ENCODE measurements around the gene BNIP2.

BNIP2 gene

DNA sequence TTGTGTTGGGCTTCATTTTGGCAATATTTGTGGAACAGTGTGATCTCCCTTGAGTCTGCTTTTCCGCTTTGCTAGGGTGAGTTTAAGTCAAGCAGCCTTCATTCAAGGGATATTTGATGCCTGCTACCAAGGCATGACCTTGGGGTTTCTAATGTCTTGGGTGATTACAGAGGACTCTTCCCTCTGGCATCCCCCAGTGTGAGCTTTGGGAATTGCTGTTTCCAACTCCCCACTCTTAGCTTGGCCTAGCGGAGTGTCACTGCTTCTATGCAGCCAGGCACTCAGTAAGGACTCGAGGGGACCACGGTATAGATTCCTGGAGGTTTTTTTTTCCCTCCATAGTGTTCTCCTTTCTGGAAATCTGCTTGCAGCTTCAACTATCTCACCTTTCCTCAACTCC, 56.4 kb downstream of the BNIP2 start:
- Histone ChIP-seq H3K9ac (ENCODE audit: low read depth, low read length, poor library complexity) (no peak overlapping the region), H3K23ac (ENCODE audit: low read depth, low read length, poor library complexity) (no peak overlapping the region), H2AFZ (ENCODE audit: low read length) (no peak overlapping the region), H2BK120ac (ENCODE audit: low read depth, low read length) (no peak overlapping the region), H4K91ac (ENCODE audit: low read depth, low read length, poor library complexity) (no peak overlapping the region), H3K4me3 (ENCODE audit: low read length in 2 of 2) (no peak overlapping the region), H4K8ac (ENCODE audit: low read depth, low read length) (no peak overlapping the region), H3K36me3 (replicated peaks in 1 of 2; ENCODE audit: control insufficient read depth in 2 of 2, insufficient read depth in 2 of 2, low read length in 2 of 2) (peaks cover 3 to 17% of the 10 kb centered on the region in 2 donors), H3K27ac (replicated peaks; ENCODE audit: low read length) (no peak overlapping the region), H2BK5ac (ENCODE audit: low read length) (no peak overlapping the region), H3K4me2 (ENCODE audit: insufficient read depth, low read length, poor library complexity, severe bottlenecking) (no peak overlapping the region), H3K9me3 (replicated peaks in 1 of 2; ENCODE audit: control insufficient read depth in 2 of 2, insufficient read depth in 1 of 2, low read depth in 1 of 2, low read length in 2 of 2) (no peaks in the 10 kb centered on the region), H3K4ac (ENCODE audit: low read length) (no peak overlapping the region), H2AK5ac (ENCODE audit: low read depth, low read length) (no peak overlapping the region), H3K27me3 (ENCODE audit: control insufficient read depth in 3 of 3, insufficient read depth in 3 of 3, low read depth in 1 of 3, low read length in 3 of 3) (no peaks in the 10 kb centered on the region), H3K79me1 (ENCODE audit: low read depth, low read length) (no peaks in the 10 kb centered on the region), H3K4me1 (ENCODE audit: control insufficient read depth in 2 of 2, insufficient read depth in 1 of 2, low read depth in 1 of 2, low read length in 2 of 2) (no peaks in the 10 kb centered on the region), H3K18ac (ENCODE audit: low read length) (no peak overlapping the region), H2BK12ac (ENCODE audit: low read length) (no peak overlapping the region), H3K14ac (ENCODE audit: low read length) (no peak overlapping the region), H2BK15ac (ENCODE audit: low read length) (no peak overlapping the region)
- WGBS, 2 donors (ENCODE audit: extremely low coverage in 2 of 2, insufficient read length in 2 of 2, insufficient replicate concordance in 1 of 2) = no CpG with 5 or more reads among the region's 4 CpGs
- DNase-seq (ENCODE audit: low spot score) = peak; percentile 26

GRCh38 chr15:59622289-59622688, 66.8 kb downstream of the BNIP2 start:
- H3K27me3 ChIP-seq (ENCODE audit: control insufficient read depth in 3 of 3, insufficient read depth in 3 of 3, low read depth in 1 of 3, low read length in 3 of 3) = peaks cover 0 to 19% (median 2%) of the 10 kb centered on the region in 3 experiments
- no peak overlapping the region for H2AK5ac ChIP-seq (ENCODE audit: low read depth, low read length)
- no peak overlapping the region for H2BK120ac ChIP-seq (ENCODE audit: low read depth, low read length)
- H2AFZ ChIP-seq (ENCODE audit: low read length) = no peak overlapping the region
- H3K4me2 ChIP-seq (ENCODE audit: insufficient read depth, low read length, poor library complexity, severe bottlenecking) = no peak overlapping the region
- H3K4me3 ChIP-seq (ENCODE audit: low read length in 2 of 2) = no peak overlapping the region
- H3K9me3 ChIP-seq (replicated peaks in 1 of 2; ENCODE audit: control insufficient read depth in 2 of 2, insufficient read depth in 1 of 2, low read depth in 1 of 2, low read length in 2 of 2) = no peaks in the 10 kb centered on the region
- H3K36me3 ChIP-seq (replicated peaks in 1 of 2; ENCODE audit: control insufficient read depth in 2 of 2, insufficient read depth in 2 of 2, low read length in 2 of 2) = no peaks in the 10 kb centered on the region
- H2BK5ac ChIP-seq (ENCODE audit: low read length) = no peak overlapping the region
- no peak overlapping the region for H3K18ac ChIP-seq (ENCODE audit: low read length)
- no peak for DNase-seq (ENCODE audit: low spot score)
- WGBS, 2 donors (ENCODE audit: extremely low coverage in 2 of 2, insufficient read length in 2 of 2, insufficient replicate concordance in 1 of 2) = no CpG with 5 or more reads among the region's 6 CpGs
- no peak overlapping the region for H3K4ac ChIP-seq (ENCODE audit: low read length)
- H3K9ac ChIP-seq (ENCODE audit: low read depth, low read length, poor library complexity) = no peak overlapping the region
- no peak overlapping the region for H2BK12ac ChIP-seq (ENCODE audit: low read length)
- no peak overlapping the region for H4K91ac ChIP-seq (ENCODE audit: low read depth, low read length, poor library complexity)
- no peak overlapping the region for H3K23ac ChIP-seq (ENCODE audit: low read depth, low read length, poor library complexity)
- H3K4me1 ChIP-seq (ENCODE audit: control insufficient read depth in 2 of 2, insufficient read depth in 1 of 2, low read depth in 1 of 2, low read length in 2 of 2) = peaks cover 0 to 7% of the 10 kb centered on the region in 2 donors
- H2BK15ac ChIP-seq (ENCODE audit: low read length) = no peak overlapping the region
- no peaks in the 10 kb centered on the region for H3K79me1 ChIP-seq (ENCODE audit: low read depth, low read length)
- H4K8ac ChIP-seq (ENCODE audit: low read depth, low read length) = no peak overlapping the region
- no peak overlapping the region for H3K14ac ChIP-seq (ENCODE audit: low read length)
- no peak overlapping the region for H3K27ac ChIP-seq (replicated peaks; ENCODE audit: low read length)

DNA sequence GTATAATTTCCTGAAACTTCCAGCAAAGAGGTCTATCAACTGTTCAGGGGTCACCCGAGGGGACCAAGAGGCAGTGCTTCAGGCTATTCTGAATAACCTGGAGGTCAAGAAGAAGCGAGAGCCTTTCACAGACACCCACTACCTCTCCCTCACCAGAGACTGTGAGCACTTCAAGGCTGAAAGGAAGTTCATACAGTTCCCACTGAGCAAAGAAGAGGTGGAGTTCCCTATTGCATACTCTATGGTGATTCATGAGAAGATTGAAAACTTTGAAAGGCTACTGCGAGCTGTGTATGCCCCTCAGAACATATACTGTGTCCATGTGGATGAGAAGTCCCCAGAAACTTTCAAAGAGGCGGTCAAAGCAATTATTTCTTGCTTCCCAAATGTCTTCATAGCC, 70.7 kb downstream of the BNIP2 start:
- H2BK15ac ChIP-seq (ENCODE audit: low read length) = no peak overlapping the region
- no peak overlapping the region for H3K4me2 ChIP-seq (ENCODE audit: insufficient read depth, low read length, poor library complexity, severe bottlenecking)
- no peak overlapping the region for H2AK5ac ChIP-seq (ENCODE audit: low read depth, low read length)
- no peak overlapping the region for H2BK120ac ChIP-seq (ENCODE audit: low read depth, low read length)
- no peaks in the 10 kb centered on the region for H3K36me3 ChIP-seq (replicated peaks in 1 of 2; ENCODE audit: control insufficient read depth in 2 of 2, insufficient read depth in 2 of 2, low read length in 2 of 2)
- H3K4me3 ChIP-seq (ENCODE audit: low read length in 2 of 2) = no peak overlapping the region
- no peak overlapping the region for H3K18ac ChIP-seq (ENCODE audit: low read length)
- H2BK5ac ChIP-seq (ENCODE audit: low read length) = no peak overlapping the region
- no peak for DNase-seq (ENCODE audit: low spot score)
- H3K27ac ChIP-seq (replicated peaks; ENCODE audit: low read length) = no peak overlapping the region
- no peaks in the 10 kb centered on the region for H3K9me3 ChIP-seq (replicated peaks in 1 of 2; ENCODE audit: control insufficient read depth in 2 of 2, insufficient read depth in 1 of 2, low read depth in 1 of 2, low read length in 2 of 2)
- H3K23ac ChIP-seq (ENCODE audit: low read depth, low read length, poor library complexity) = no peak overlapping the region
- H4K8ac ChIP-seq (ENCODE audit: low read depth, low read length) = no peak overlapping the region
- H4K91ac ChIP-seq (ENCODE audit: low read depth, low read length, poor library complexity) = no peak overlapping the region
- H2AFZ ChIP-seq (ENCODE audit: low read length) = no peak overlapping the region
- H3K4ac ChIP-seq (ENCODE audit: low read length) = no peak overlapping the region
- peaks cover 0 to 19% (median 2%) of the 10 kb centered on the region in 3 experiments for H3K27me3 ChIP-seq (ENCODE audit: control insufficient read depth in 3 of 3, insufficient read depth in 3 of 3, low read depth in 1 of 3, low read length in 3 of 3)
- WGBS, 2 donors (ENCODE audit: extremely low coverage in 2 of 2, insufficient read length in 2 of 2, insufficient replicate concordance in 1 of 2) = no CpG with 5 or more reads among the region's 4 CpGs
- H3K4me1 ChIP-seq (ENCODE audit: control insufficient read depth in 2 of 2, insufficient read depth in 1 of 2, low read depth in 1 of 2, low read length in 2 of 2) = no peaks in the 10 kb centered on the region
- H3K79me1 ChIP-seq (ENCODE audit: low read depth, low read length) = no peaks in the 10 kb centered on the region
- H2BK12ac ChIP-seq (ENCODE audit: low read length) = no peak overlapping the region
- H3K9ac ChIP-seq (ENCODE audit: low read depth, low read length, poor library complexity) = no peak overlapping the region
- no peak overlapping the region for H3K14ac ChIP-seq (ENCODE audit: low read length)

DNA sequence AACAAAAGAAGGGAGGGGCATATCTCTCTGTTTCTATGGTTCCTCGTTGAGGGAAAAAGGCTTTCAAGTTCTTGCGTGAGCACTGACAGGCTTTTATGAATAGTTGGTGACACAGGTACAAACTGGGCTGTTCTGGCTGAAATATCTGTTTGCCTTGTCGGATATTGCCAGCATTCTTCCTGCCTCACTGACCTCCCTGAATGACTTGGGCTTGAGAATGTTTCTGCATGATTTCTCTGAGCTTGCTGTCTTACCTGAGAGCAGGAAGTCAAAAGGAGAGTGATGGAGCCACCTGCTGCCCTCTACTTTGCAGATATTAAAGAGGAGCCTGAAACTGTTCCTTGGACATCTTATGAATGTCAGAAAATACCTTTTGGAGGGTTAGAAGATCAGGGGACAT, 72.7 kb downstream of the BNIP2 start:
- H3K9me3 ChIP-seq (replicated peaks in 1 of 2; ENCODE audit: control insufficient read depth in 2 of 2, insufficient read depth in 1 of 2, low read depth in 1 of 2, low read length in 2 of 2) = peaks cover 0 to 2% of the 10 kb centered on the region in 2 donors
- H3K27me3 ChIP-seq (ENCODE audit: control insufficient read depth in 3 of 3, insufficient read depth in 3 of 3, low read depth in 1 of 3, low read length in 3 of 3) = peaks cover 0 to 24% (median 2%) of the 10 kb centered on the region in 3 experiments
- no peaks in the 10 kb centered on the region for H3K36me3 ChIP-seq (replicated peaks in 1 of 2; ENCODE audit: control insufficient read depth in 2 of 2, insufficient read depth in 2 of 2, low read length in 2 of 2)
- H3K4ac ChIP-seq (ENCODE audit: low read length) = no peak overlapping the region
- H2BK120ac ChIP-seq (ENCODE audit: low read depth, low read length) = no peak overlapping the region
- H2AK5ac ChIP-seq (ENCODE audit: low read depth, low read length) = no peak overlapping the region
- no peak overlapping the region for H3K4me2 ChIP-seq (ENCODE audit: insufficient read depth, low read length, poor library complexity, severe bottlenecking)
- no peak for DNase-seq (ENCODE audit: low spot score)
- H3K23ac ChIP-seq (ENCODE audit: low read depth, low read length, poor library complexity) = no peak overlapping the region
- peak overlapping the region; percentile 24 for H2AFZ ChIP-seq (ENCODE audit: low read length)
- no CpG with 5 or more reads among the region's 3 CpGs for WGBS, 2 donors (ENCODE audit: extremely low coverage in 2 of 2, insufficient read length in 2 of 2, insufficient replicate concordance in 1 of 2)
- no peaks in the 10 kb centered on the region for H3K4me1 ChIP-seq (ENCODE audit: control insufficient read depth in 2 of 2, insufficient read depth in 1 of 2, low read depth in 1 of 2, low read length in 2 of 2)
- no peak overlapping the region for H2BK12ac ChIP-seq (ENCODE audit: low read length)
- H3K18ac ChIP-seq (ENCODE audit: low read length) = no peak overlapping the region
- no peaks in the 10 kb centered on the region for H3K79me1 ChIP-seq (ENCODE audit: low read depth, low read length)
- no peak overlapping the region for H3K14ac ChIP-seq (ENCODE audit: low read length)
- no peak overlapping the region for H3K9ac ChIP-seq (ENCODE audit: low read depth, low read length, poor library complexity)
- H4K8ac ChIP-seq (ENCODE audit: low read depth, low read length) = no peak overlapping the region
- no peak overlapping the region for H2BK15ac ChIP-seq (ENCODE audit: low read length)
- no peak overlapping the region for H3K27ac ChIP-seq (replicated peaks; ENCODE audit: low read length)
- H3K4me3 ChIP-seq (ENCODE audit: low read length in 2 of 2) = no peak overlapping the region
- H4K91ac ChIP-seq (ENCODE audit: low read depth, low read length, poor library complexity) = no peak overlapping the region
- no peak overlapping the region for H2BK5ac ChIP-seq (ENCODE audit: low read length)
